HG03469 (cell line): ENCODE data around the gene LYPD6B.

Experiments used
- ATAC-seq: cut with Tn5 transposase; IDR thresholded peaks from one replicate; pipeline ENCODE4 v1.9.1; 2021; ENCODE audit warnings: mild to moderate bottlenecking, moderate library complexity, moderate number of reproducible peaks; ENCODE audit not compliant: unreplicated experiment

The LYPD6B gene, protein sequence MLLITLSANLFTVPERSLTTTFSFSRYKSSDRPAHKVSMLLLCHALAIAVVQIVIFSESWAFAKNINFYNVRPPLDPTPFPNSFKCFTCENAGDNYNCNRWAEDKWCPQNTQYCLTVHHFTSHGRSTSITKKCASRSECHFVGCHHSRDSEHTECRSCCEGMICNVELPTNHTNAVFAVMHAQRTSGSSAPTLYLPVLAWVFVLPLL

GRCh38 chr2:149038442-149039212, at the start of gene LYPD6B:
TSS of gene LYPD6B (plus strand) at chr2:149038699. CDS start at chr2:149130949, 92,250 bp downstream.
- peak; percentile 62 for ATAC-seq

DNA sequence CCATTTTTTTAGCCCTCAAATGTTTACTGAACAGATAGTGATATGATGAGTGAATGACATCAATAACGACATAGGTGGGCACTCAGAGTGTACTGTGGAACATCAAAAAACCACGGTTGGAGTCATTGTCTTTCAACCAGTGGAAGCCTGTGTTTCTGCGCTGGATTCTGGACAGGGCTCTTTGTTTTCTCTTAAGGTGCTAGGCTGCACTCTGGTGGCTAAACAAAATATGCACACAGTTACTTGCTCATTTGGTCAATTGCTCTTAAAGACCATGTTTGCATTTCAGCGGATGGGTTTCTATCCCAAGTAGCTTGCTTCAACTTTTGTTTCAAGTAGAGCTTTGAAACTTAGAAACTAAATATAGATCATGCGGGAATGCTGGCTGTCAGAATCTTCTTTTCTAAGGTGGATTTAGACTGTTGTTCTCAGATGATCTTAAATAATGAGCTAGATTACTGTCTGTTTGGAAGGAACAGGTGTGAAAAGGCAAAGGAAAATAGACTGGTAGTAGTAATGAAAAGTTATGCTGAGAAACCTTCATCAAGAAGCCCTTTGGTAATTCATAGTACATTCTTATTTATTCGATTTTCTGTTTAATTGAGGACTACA, 48.5 kb upstream of the LYPD6B start:
- ATAC-seq: peak; percentile 97

DNA sequence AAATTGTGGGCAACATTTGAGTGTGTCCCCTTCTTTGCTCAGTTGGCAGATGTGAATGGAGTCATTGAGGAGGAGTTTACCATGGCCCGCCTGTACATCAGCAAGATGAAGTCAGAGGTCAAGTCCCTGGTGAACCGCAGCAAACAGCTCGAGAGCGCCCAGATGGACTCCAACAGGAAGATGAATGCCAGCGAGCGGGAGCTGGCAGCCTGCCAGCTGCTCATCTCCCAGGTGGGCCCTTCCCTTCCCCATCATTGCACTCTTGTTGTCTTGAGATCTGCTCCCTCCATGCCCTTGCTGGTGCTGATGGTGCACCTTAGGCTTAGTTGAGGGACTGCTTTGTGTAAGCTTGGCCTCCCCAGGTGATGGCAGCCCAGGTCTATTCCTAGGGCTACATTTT, 47.5 kb upstream of the LYPD6B start:
- ATAC-seq: no peak

DNA sequence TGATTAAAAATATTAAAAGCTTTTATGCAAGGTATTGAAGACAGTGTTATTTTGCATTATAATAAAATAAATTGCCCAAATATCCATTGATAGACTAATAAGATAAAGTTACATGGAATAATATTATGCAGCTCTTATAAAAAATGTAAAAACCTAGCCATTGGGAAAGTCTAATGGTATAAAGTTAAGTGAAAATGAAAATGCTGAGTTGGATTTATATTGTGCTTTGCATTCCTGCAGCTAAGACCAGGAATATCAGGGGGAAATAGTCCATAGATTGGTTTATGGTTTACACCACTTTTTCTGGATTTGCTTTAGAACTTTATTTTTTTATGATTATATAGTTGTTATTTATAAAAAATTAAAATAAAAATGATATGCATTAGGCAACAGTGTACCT, 46.1 kb upstream of the LYPD6B start:
- no peak for ATAC-seq

GRCh38 chr2:148993351-148993750, 45.1 kb upstream of the LYPD6B start:
- ATAC-seq: no peak

DNA sequence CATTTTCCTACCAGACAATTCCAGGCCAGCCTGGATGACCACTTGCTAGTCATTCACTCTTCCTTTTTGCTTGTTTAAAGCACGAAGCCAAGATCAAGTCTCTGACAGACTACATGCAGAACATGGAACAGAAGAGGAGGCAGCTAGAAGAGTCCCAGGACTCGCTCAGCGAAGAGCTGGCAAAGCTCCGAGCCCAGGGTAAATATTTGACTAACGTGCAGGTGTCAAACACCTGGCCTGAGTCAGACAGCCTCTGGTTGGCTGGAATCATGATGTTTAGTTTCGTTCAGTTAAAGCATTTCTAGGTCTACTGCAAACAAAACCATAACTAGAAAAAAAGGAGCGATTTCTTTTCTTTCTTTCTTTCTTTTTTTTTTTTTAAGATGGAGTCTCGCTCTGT, 44.2 kb upstream of the LYPD6B start:
- no peak for ATAC-seq

DNA sequence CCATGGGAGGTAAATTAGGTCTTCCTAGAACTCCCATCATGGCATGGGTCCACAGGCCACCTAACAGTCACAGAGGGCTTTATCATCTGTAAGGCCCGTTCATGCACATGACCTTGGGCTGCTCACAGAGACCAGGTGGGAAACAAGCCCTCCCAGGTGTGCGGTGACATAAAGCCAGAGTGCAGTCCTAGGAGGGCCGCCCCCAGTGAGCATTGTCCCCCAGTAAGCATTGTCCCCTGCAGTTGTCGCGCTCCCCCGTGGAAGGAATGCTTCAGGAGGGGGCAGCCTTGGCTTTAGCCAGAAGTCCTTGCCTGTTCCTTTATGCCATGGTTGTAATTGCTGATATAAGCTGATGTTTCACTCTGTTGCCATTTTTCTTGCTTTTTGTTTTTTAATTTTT, 41.7 kb upstream of the LYPD6B start:
- ATAC-seq: no peak

GRCh38 chr2:148998165-148998830, 40.2 kb upstream of the LYPD6B start:
- ATAC-seq: no peak

- no peak for ATAC-seq
These were observed 39.7 kb upstream of the LYPD6B start for GRCh38 chr2:148998831-148999200.

GRCh38 chr2:148999451-148999921, 39.0 kb upstream of the LYPD6B start:
- no peak for ATAC-seq

GRCh38 chr2:149000158-149000938, 38.2 kb upstream of the LYPD6B start:
- ATAC-seq: no peak

- ATAC-seq: no peak
These were observed 37.0 kb upstream of the LYPD6B start for GRCh38 chr2:149001496-149001895.

- no peak for ATAC-seq
These were observed 36.1 kb upstream of the LYPD6B start for GRCh38 chr2:149002378-149002890.

DNA sequence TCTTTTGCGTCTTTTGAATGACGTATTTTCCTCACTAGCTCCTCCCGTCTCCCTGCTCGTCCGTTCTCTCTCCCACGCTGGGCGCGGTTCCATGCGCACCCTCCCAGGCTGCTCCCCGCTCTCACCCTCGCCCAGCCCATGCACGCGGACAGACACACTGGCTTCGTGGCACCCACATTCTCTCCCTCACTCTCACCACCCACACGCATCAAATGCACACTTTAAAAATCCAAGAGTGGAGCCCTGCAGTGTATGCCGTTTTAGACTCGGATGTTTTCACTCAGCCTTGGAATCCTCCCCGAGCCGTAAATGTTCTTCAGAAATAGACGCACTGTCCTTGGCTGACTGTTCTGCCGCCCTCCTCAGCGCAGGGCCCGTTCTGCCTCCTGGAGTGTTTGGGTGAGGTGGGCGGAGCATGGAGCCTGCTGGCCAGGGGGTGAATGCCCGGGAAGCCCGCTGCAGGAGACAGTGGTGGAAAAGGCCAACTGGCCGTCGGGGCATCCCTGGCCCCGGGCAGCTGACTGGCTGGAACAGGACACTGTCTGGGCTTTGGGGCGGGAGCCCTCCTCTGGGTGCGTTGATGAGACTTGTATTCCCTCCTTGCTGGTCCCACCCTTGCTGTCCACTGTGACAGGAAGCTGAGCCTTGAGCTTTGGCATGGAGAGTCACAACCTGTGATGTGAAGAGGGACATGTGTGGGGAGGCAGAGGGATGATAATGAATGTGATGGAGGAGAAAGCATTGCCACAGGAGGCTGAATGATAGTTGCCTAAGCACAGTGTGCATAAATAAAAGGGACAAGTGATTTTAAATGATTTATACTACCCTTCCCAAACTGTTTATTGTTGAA, 35.4 kb upstream of the LYPD6B start:
- no peak for ATAC-seq

- ATAC-seq: no peak
These were observed 33.7 kb upstream of the LYPD6B start for GRCh38 chr2:149004836-149005235.

DNA sequence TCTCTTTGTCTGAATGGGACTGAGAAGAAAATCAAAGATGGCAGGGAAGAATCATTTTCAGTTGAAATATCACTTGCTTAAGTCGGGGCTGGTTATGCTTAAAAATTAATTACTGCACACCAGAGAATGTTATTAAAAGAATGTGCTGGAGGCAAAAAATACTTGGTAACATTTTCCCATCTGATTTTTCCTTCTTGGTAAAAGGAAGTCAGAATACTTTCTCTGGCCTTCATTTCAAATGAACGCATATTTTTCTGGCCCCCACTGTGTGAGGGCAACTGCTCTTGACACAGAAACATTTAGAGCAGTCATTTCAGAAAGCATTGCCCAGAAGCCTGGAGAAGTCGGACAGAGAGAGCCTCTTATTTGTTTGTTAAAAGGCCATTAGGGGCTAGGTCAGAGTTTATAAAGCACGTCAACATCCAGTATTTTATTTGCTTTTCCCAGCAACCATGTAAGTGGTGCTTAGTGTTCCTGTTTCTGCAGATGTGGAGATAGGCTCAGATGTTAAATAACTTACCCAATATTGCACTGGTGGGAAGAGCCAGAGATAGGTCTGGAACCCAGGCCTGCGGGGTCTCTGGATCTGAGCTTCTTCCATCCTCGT, 32.9 kb upstream of the LYPD6B start:
- ATAC-seq: no peak

DNA sequence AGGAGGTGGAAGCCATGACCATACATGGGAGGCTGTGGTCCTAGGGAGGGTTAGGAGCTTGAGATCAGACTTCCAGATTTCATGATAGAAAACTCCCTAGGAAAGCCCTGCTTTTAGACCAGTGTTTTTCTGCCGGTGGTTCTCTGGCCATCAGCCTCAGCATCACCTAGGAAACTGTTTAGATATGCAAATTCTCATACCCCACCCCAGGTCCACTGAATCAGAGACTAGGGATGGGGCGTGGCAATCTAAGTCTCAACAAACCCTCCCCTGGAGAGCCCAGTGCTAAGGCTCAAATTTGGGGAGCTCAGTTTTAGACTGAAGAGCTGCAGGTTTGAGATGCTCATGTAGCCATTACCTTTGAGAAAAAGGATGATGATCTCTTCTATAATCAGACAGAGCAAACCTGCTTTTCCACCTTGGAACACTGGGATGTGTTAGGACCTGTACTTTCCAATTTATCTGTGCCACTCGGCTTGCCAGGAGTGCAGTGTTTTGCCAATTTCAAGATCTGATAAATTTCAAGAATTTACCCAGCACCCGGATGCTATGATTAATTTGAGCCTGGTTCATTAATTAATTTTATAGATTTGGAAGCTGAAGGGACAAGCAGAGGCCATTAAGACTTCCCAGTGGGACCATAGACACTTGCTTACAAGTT, 31.5 kb upstream of the LYPD6B start:
- no peak for ATAC-seq

- no peak for ATAC-seq
These were observed 30.1 kb upstream of the LYPD6B start for GRCh38 chr2:149008381-149008780.
